ENCODE results near the gene RAG1. TPM values are rescaled to one million over a fixed set of nuclear protein-coding genes. Genes with fewer than 3 reads are reported as not detected.

The RAG1 gene
- total RNA-seq, 4 donors from 2014 or later = 0.22 to 0.60 (median 0.41) TPM

DNA sequence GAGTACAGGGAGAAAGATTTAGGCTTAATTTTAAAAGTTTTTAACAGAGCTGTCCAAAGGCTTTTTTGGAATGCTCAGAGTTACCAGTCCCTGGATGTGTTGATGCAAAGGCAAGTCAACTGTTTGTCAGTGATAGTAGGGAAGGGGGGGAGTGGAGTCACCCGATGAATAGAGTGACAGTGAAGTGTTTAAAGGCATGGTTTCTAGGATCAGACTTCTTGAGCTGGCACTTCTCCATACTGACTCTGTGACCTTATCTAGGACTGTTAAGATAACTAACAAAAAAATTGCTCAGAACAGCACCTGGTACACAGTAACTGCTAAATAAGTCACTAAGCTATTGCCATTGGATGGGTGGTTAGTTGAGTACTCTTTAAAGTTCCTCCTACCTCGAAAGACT, 41.6 kb downstream of the RAG1 start:
- WGBS, 2 donors = 81 to 83% methylated on average over 2 of the region's 2 CpGs
- TF ChIP-seq EP300 (IDR thresholded peaks at IDR 0.05) (no peak), POLR2A (IDR thresholded peaks at IDR 0.05) (no peak)

DNA sequence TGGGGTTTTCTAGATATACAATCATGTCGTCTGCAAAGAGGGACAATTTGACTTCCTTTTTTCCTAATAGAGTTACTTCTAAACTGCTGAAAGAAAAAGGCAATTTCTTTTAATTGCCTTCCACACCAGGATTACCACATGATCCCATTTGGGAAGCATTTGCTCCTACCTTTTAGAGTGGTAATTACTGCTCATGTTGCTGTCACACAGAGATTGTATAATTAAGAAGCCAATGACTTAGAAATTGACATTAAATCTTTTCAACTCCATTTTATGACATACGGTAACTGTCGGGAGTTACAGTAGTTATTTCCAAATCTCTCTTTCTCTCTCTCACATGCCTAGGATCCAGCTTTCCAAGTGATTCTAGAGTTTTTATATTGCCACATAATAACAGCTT, 48.0 kb downstream of the RAG1 start:
- Histone ChIP-seq H3K27me3 (no peaks in the 10 kb centered on the region), H3K4me1 (peaks cover 0 to 22% (median 0%) of the 10 kb centered on the region in 4 donors), H3K9me3 (no peaks in the 10 kb centered on the region), H3K4me3 (no peak overlapping the region), H3K27ac (no peak overlapping the region), H3K36me3 (peaks cover 0 to 5% (median 0%) of the 10 kb centered on the region in 3 donors)
- WGBS, 2 donors = 65 to 73% methylated on average over 3 of the region's 3 CpGs
- TF ChIP-seq POLR2A (IDR thresholded peaks at IDR 0.05) (no peak), EP300 (IDR thresholded peaks at IDR 0.05) (no peak)
- TF ChIP-seq, protein P1, sequence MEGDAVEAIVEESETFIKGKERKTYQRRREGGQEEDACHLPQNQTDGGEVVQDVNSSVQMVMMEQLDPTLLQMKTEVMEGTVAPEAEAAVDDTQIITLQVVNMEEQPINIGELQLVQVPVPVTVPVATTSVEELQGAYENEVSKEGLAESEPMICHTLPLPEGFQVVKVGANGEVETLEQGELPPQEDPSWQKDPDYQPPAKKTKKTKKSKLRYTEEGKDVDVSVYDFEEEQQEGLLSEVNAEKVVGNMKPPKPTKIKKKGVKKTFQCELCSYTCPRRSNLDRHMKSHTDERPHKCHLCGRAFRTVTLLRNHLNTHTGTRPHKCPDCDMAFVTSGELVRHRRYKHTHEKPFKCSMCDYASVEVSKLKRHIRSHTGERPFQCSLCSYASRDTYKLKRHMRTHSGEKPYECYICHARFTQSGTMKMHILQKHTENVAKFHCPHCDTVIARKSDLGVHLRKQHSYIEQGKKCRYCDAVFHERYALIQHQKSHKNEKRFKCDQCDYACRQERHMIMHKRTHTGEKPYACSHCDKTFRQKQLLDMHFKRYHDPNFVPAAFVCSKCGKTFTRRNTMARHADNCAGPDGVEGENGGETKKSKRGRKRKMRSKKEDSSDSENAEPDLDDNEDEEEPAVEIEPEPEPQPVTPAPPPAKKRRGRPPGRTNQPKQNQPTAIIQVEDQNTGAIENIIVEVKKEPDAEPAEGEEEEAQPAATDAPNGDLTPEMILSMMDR (IDR thresholded peaks at IDR 0.05) = no peak
- no peak for DNase-seq (ENCODE audit: low spot score in 2 of 2)

More for the DNA sequence above, 41.6 kb downstream of the RAG1 start:
- no peaks in the 10 kb centered on the region for H3K9me3 ChIP-seq
- H3K36me3 ChIP-seq = peaks cover 0 to 16% (median 0%) of the 10 kb centered on the region in 3 donors
- no peak overlapping the region for H3K27ac ChIP-seq
- H3K4me1 ChIP-seq = no peaks in the 10 kb centered on the region
- no peak overlapping the region for H3K4me3 ChIP-seq
- DNase-seq (ENCODE audit: low spot score in 2 of 2) = no peak
- H3K27me3 ChIP-seq = no peaks in the 10 kb centered on the region

DNA sequence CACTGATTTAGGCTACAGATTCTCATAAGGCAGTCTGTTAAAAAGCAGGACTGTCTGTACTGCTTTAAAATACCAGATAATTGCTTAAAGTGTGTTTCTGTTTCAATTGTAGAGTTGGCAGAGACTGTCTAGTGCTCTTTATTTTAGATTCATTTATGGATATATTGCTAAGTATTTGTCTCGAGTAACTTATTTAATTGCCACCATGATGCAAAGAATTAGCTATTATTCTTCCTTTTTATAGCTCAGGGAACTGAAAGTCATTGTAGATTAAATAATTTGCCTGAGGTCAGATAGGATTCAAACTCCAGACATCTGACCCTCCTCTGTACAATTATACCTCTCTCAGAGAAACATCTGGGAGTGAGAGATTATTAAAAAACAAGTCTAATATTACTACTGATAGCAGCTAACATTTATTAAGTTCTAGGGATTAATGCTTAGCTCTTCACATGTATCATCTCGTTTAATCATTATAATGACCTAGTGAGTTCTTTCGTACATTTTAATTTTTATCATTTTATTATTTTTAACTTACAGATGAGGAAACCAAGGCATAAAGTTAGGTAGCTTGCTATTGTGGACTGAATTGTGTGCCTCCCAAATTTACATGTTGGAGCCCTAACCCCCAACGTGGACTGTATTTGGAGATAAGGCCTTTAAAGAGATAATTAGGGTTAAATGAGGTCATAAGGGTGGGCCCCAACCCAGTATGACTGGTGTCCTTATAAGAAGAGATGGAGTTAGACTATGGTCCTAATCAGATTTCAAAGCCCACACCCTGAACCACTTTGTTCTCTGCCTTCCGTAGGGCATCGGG, 49.9 kb downstream of the RAG1 start:
- no peak overlapping the region for H3K27ac ChIP-seq
- no peak overlapping the region for H3K4me3 ChIP-seq
- DNase-seq (ENCODE audit: low spot score in 2 of 2) = no peak
- TF ChIP-seq, protein P1 (IDR thresholded peaks at IDR 0.05) = no peak
- TF ChIP-seq POLR2A (IDR thresholded peaks at IDR 0.05) = no peak
- no peak for TF ChIP-seq EP300 (IDR thresholded peaks at IDR 0.05)
- no peaks in the 10 kb centered on the region for H3K36me3 ChIP-seq
- no peaks in the 10 kb centered on the region for H3K27me3 ChIP-seq
- H3K9me3 ChIP-seq = no peaks in the 10 kb centered on the region
- peaks cover 0 to 22% (median 0%) of the 10 kb centered on the region in 4 donors for H3K4me1 ChIP-seq
- WGBS, 2 donors = 83 to 85% methylated on average over 6 of the region's 6 CpGs

DNA sequence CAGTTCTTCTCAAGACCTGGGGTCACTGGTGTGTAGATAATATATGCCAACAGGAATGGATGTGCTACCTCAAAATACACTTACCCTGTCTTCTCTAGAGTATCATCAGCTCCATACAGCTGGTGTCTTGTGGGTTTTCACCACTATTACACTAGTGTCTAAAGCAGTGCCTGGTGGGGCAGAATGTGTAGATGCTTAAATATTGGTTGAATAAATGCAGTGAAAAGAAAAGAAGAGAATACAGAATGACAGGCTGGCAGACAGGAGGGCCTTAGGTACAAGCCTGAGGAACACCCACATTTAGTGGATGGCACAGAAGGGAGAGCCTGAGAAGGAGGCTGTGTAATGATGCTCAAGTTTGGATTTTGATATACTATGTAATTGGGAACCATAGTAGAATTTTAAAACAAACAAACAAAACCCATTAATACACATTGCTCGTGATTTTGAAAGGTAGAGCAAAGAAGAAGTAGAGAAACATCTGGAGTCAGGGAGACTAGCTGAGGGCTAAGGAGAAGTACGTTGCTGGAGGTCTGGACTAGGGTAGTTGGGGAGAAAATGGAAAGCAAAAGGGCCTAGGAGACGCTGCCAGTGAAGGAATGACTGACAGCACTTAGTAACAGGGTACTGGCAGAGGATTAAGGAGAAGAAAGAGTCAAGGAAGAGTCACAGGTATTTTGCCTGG, 50.7 kb downstream of the RAG1 start:
- no peak overlapping the region for H3K4me3 ChIP-seq
- no peak for DNase-seq (ENCODE audit: low spot score in 2 of 2)
- peaks cover 0 to 22% (median 0%) of the 10 kb centered on the region in 4 donors for H3K4me1 ChIP-seq
- no peaks in the 10 kb centered on the region for H3K9me3 ChIP-seq
- H3K27me3 ChIP-seq = no peaks in the 10 kb centered on the region
- no peak overlapping the region for H3K27ac ChIP-seq
- TF ChIP-seq, protein P1 (IDR thresholded peaks at IDR 0.05) = no peak
- TF ChIP-seq EP300 (IDR thresholded peaks at IDR 0.05) (no peak), POLR2A (IDR thresholded peaks at IDR 0.05) (no peak)
- 80 to 91% methylated on average over 3 of the region's 3 CpGs for WGBS, 2 donors
- H3K36me3 ChIP-seq = no peaks in the 10 kb centered on the region

DNA sequence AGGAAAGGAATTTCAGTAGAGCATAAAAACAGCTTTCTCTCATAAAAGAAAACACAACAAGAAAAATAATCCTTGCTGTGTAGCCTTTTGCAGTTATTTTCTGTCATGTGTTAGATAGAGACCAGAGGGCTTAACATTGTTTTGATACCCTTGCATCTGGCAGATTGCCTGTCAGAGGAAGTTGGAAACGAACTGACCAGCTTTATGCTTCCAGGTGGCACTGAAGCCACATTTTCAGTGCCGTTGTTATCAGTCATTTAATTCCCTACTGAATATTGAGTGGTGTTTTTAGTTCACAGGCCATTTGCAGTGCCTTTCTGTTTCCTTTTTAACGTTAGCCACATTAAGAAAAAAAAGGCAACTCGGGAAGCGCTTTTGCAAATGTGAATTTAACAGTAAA, 51.7 kb downstream of the RAG1 start:
- TF ChIP-seq POLR2A (IDR thresholded peaks at IDR 0.05) = no peak
- Histone ChIP-seq H3K27ac (no peak overlapping the region), H3K9me3 (no peaks in the 10 kb centered on the region), H3K27me3 (no peaks in the 10 kb centered on the region), H3K4me1 (peaks cover 0 to 22% (median 0%) of the 10 kb centered on the region in 4 donors), H3K4me3 (peak overlapping the region in 1 of 4 donors; percentile 9), H3K36me3 (no peaks in the 10 kb centered on the region)
- no peak for DNase-seq (ENCODE audit: low spot score in 2 of 2)
- 26 to 27% methylated on average over 5 of the region's 5 CpGs for WGBS, 2 donors

DNA sequence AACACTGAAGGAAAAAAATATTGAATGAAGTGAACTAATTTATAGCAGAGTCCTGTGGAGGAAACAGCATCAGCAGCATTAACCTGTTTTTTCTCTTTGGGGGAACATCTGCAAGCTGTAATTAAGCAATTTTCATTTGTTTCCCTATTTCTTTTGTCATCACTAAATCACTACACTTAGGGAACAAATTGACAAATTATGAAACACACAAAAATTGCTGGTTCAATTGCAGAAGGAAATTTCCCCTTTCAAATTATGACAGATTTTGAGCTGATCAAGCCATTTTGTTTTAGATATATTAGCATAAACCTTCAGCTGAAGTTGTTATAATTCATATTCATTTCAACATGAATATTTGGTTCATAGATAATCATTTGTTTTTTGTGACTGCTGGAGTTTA, 52.4 kb downstream of the RAG1 start:
- Histone ChIP-seq H3K27ac (no peak overlapping the region), H3K9me3 (no peaks in the 10 kb centered on the region), H3K27me3 (no peaks in the 10 kb centered on the region), H3K36me3 (no peaks in the 10 kb centered on the region), H3K4me3 (no peak overlapping the region), H3K4me1 (peaks cover 0 to 22% (median 0%) of the 10 kb centered on the region in 4 donors)
- no peak for TF ChIP-seq POLR2A (IDR thresholded peaks at IDR 0.05)
- TF ChIP-seq EP300 (IDR thresholded peaks at IDR 0.05) = no peak
- TF ChIP-seq, protein P1 (IDR thresholded peaks at IDR 0.05) = no peak
- DNase-seq (ENCODE audit: low spot score in 2 of 2) = no peak

Measured in tibial nerve (tissue), 4 donors.